ENCODE data around the gene IMMP2L. TPM values are rescaled to one million over a fixed set of nuclear protein-coding genes. Genes with fewer than 3 reads are reported as not detected.

IMMP2L gene
- total and polyA plus RNA-seq, 2 of the 4 experiments (the other 2 are of a cell fraction) = 5.8 to 9.3 TPM

- in situ Hi-C loops (cut with MboI; ENCODE audit: low sequenced_read_pairs) = no loop called here
- no peak for ATAC-seq (ENCODE audit: low read depth)
- TF ChIP-seq BHLHE40 (IDR thresholded peaks at IDR 0.05; ENCODE audit: low read depth, low read length) (no peak), ELK1 (IDR thresholded peaks at IDR 0.05; ENCODE audit: borderline replicate concordance, low read depth, low read length) (no peak), MAFK (IDR thresholded peaks at IDR 0.05; ENCODE audit: low read depth, low read length) (no peak), CHD1 (IDR thresholded peaks at IDR 0.05; ENCODE audit: low read depth, low read length) (no peak), FOS (IDR thresholded peaks at IDR 0.05; ENCODE audit: low read depth, low read length) (no peak), MXI1 (IDR thresholded peaks at IDR 0.05; ENCODE audit: borderline replicate concordance, low read depth, low read length) (no peak), CTCF (conservative IDR thresholded peaks at IDR 0.05; ENCODE audit: low read depth, low read length) (no peak), POLR2A (IDR thresholded peaks at IDR 0.05; ENCODE audit: low read depth, low read length) (no peak), NFE2L2 (IDR thresholded peaks at IDR 0.05; ENCODE audit: low read depth, low read length) (no peak)
Observed at GRCh38 chr7:111473449-111474198, 88.7 kb downstream of the IMMP2L start.

More at GRCh38 chr7:111473449-111474198, 88.7 kb downstream of the IMMP2L start:
- no peak for DNase-seq
- H3K4me2 ChIP-seq (ENCODE audit: low read depth, low read length) = no peak overlapping the region
- no peak overlapping the region for H2BK20ac ChIP-seq (ENCODE audit: low read depth, low read length)
- no peak overlapping the region for H2BK120ac ChIP-seq (ENCODE audit: low read depth, low read length)
- no peak overlapping the region for H3K4ac ChIP-seq (ENCODE audit: low read depth, low read length)
- H3K4me3 ChIP-seq (ENCODE audit: insufficient read depth, low read depth, low read length) = no peak overlapping the region
- H3K14ac ChIP-seq (replicated peaks; ENCODE audit: low read depth, low read length) = no peak overlapping the region
- no peak overlapping the region for H3K56ac ChIP-seq (ENCODE audit: extremely low read depth, insufficient read depth, low read length)
- no peaks in the 10 kb centered on the region for H4K20me1 ChIP-seq (ENCODE audit: insufficient read depth, low read length)
- ChIA-PET CTCF (no interaction called here), POLR2A (ENCODE audit: unreplicated experiment) (no interaction called here)
- no peak overlapping the region for H3K18ac ChIP-seq (ENCODE audit: low read depth, low read length)
- H2AK9ac ChIP-seq (replicated peaks; ENCODE audit: low read depth, low read length, poor library complexity) = no peak overlapping the region
- dilution Hi-C loops (cut with HindIII; ENCODE audit: low sequenced_read_pairs, unreplicated experiment) = no loop called here
- no peaks in the 10 kb centered on the region for H3K79me1 ChIP-seq (ENCODE audit: low read depth in 1 of 2, low read length in 2 of 2)
- no peaks in the 10 kb centered on the region for H3K36me3 ChIP-seq (ENCODE audit: control insufficient read depth, insufficient read depth, low read length)
- no peak overlapping the region for H3K9ac ChIP-seq (ENCODE audit: low read depth, low read length)
- H2AK5ac ChIP-seq (ENCODE audit: low read depth, low read length) = no peak overlapping the region
- no peak overlapping the region for H3K27ac ChIP-seq (ENCODE audit: insufficient read depth, low read length)
- H3K9me3 ChIP-seq (ENCODE audit: control insufficient read depth, insufficient read depth, low read length) = no peaks in the 10 kb centered on the region
- intact Hi-C loops (cut with micrococcal nuclease) = no loop called here
- H3K23ac ChIP-seq (ENCODE audit: low read depth, low read length) = no peak overlapping the region
- no TSS peak for BruUV-seq (replicated peaks)
- no peak overlapping the region for H2BK15ac ChIP-seq (ENCODE audit: low read depth, low read length)
- no peak overlapping the region for H2AFZ ChIP-seq (replicated peaks; ENCODE audit: low read length, poor library complexity)
- H4K5ac ChIP-seq (ENCODE audit: low read depth, low read length) = no peak overlapping the region
- H4K91ac ChIP-seq (ENCODE audit: insufficient read depth, low read depth, low read length) = no peak overlapping the region
- no peak overlapping the region for H4K8ac ChIP-seq (ENCODE audit: low read depth in 2 of 2, low read length in 2 of 2)
- WGBS, 2 experiments (ENCODE audit: extremely low coverage in 2 of 2, insufficient read length in 1 of 2) = no CpG with 5 or more reads among the region's 2 CpGs
- no peaks in the 10 kb centered on the region for H3K4me1 ChIP-seq (ENCODE audit: control insufficient read depth, insufficient read depth, low read length)
- no peaks in the 10 kb centered on the region for H3K9me1 ChIP-seq (ENCODE audit: insufficient read depth, low read length)
- H3K27me3 ChIP-seq (ENCODE audit: control insufficient read depth, insufficient read depth, low read length) = no peaks in the 10 kb centered on the region
- no peak overlapping the region for H2BK5ac ChIP-seq (ENCODE audit: low read depth, low read length, poor library complexity, severe bottlenecking)
